ENCODE results near the gene ADGRG2. TPM values are rescaled to one million over a fixed set of nuclear protein-coding genes. Genes with fewer than 3 reads are reported as not detected.

ADGRG2 gene
- total and polyA plus RNA-seq, 9 of the 15 experiments (the other 6 are each of a cell fraction or from before 2014, with no cell fraction given), result 0.03 TPM; not detected in 8

DNA sequence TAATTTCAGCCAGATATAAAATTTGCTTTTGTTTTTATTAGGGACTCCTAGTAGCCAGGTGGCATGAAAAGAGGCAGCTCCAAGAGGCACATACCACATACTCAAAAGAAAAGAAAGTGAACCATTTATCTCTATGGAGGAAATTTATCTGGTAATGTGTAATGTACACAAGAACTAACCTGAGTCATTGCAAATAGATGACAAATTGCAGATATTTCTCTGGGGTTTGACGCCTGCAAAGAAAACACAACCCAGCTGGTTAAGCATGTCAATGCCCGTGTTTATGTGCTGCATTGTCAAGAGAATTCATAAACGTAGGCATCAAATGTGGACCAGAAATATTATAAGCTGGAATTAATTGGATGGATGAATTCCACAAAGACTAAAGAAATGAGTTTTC is 91.5 kb downstream of the ADGRG2 start (continued):
- no peak for TF ChIP-seq CTCFL (IDR thresholded peaks at IDR 0.05; ENCODE audit: borderline replicate concordance, insufficient read depth, low read depth, low read length, poor library complexity, severe bottlenecking)
- TF ChIP-seq, protein P1, sequence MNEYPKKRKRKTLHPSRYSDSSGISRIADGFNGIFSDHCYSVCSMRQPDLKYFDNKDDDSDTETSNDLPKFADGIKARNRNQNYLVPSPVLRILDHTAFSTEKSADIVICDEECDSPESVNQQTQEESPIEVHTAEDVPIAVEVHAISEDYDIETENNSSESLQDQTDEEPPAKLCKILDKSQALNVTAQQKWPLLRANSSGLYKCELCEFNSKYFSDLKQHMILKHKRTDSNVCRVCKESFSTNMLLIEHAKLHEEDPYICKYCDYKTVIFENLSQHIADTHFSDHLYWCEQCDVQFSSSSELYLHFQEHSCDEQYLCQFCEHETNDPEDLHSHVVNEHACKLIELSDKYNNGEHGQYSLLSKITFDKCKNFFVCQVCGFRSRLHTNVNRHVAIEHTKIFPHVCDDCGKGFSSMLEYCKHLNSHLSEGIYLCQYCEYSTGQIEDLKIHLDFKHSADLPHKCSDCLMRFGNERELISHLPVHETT (CRISPR knock-in tag; conservative IDR thresholded peaks at IDR 0.05 in 1 of 2, IDR thresholded peaks at IDR 0.05 in 1 of 2), result no peak
- no peak for TF ChIP-seq ADNP (tag; IDR thresholded peaks at IDR 0.05)
- no peak for TF ChIP-seq HIVEP1 (CRISPR knock-in tag; IDR thresholded peaks at IDR 0.05)
- no peak for TF ChIP-seq HNRNPK (IDR thresholded peaks at IDR 0.05; ENCODE audit: low read depth, low read length, poor library complexity, severe bottlenecking)
- TF ChIP-seq NEUROD1 (IDR thresholded peaks at IDR 0.05; ENCODE audit: borderline replicate concordance, low read depth, low read length, partially characterized antibody), result no peak

DNA sequence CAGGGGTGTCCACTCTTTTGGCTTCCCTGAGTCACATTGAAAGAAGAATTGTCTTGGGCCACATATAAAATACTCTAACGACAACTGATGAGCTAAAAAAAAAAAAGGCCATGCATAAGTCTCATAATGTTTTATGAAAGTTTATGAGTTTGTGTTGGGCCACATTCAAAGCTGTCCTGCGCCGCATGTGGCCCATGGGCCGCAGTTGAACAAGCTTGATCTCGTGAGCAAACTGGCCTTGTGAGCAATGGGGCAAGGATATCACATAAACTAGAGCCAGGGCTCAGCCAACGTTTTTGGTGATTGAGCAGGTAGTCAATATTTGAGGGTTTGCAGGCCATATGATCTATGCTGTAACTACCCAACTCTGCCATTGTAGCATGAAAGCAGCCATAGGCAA is 93.7 kb downstream of the ADGRG2 start:
- intact Hi-C loops (cut with micrococcal nuclease) (no loop called here), in situ Hi-C loops (cut with MboI) (no loop called here)
- BruUV-seq (replicated peaks), result no TSS peak
- TF ChIP-seq THRB (CRISPR knock-in tag; conservative IDR thresholded peaks at IDR 0.05), result no peak

More for the DNA sequence above, 93.7 kb downstream of the ADGRG2 start:
- Histone ChIP-seq H3K27me3 (ENCODE audit: control insufficient read depth in 2 of 2, insufficient read depth in 2 of 2, low read length in 2 of 2) (peaks cover 0 to 13% of the 10 kb centered on the region in 2 experiments; a peak in 3 of 5 replicates), H3K4me2 (ENCODE audit: insufficient read depth, low read length) (no peak overlapping the region), H3K9me1 (ENCODE audit: control insufficient read depth, insufficient read depth, low read length) (no peaks in the 10 kb centered on the region), H3K79me2 (ENCODE audit: control insufficient read depth, insufficient read depth, low read length) (no peaks in the 10 kb centered on the region), H3K27ac (ENCODE audit: extremely low read depth, low read depth, low read length) (no peak overlapping the region), H2AFZ (ENCODE audit: low read depth, low read length) (no peak overlapping the region), H3K4me3 (no peak overlapping the region), H3K36me3 (ENCODE audit: control insufficient read depth, insufficient read depth, low read length) (no peaks in the 10 kb centered on the region), H4K20me1 (replicated peaks; ENCODE audit: control insufficient read depth, insufficient read depth, low read length) (no peaks in the 10 kb centered on the region), H3K9ac (ENCODE audit: insufficient read depth in 1 of 2, low read depth in 2 of 2, low read length in 2 of 2) (no peak overlapping the region), H3K4me1 (replicated peaks in 1 of 2; ENCODE audit: control insufficient read depth in 2 of 2, insufficient read depth in 2 of 2, low read length in 2 of 2) (no peaks in the 10 kb centered on the region), H3K9me3 (replicated peaks; ENCODE audit: control insufficient read depth, insufficient read depth, low read depth, low read length) (no peaks in the 10 kb centered on the region; the same call in 1 of the 2 replicates)
- 8% methylated on average over 6 of the region's 6 CpGs for WGBS (ENCODE audit: insufficient coverage, low coverage, missing lambda C conversion rate)
- CTCF ChIA-PET (ENCODE audit: low intra/inter-chr PET ratio), result no interaction called here
- FAIRE-seq (no peak), ATAC-seq (no peak), DNase-seq (ENCODE audit: extremely low read depth in 1 of 4, low spot score in 3 of 4) (no peak)
- POLR2A ChIA-PET, result no interaction called here

Data from K562 (cell line).